Fibroblast of lung (primary cell): ENCODE results near the gene FCHO1. TPM values are rescaled to one million over a fixed set of nuclear protein-coding genes. Genes with fewer than 3 reads are reported as not detected.

Source experiments
- DNase-seq, 2 donors: peaks; one replicate each; pipeline versions ENCODE4 v3.0.0 to v3.0.0-alpha.2; 2010; ENCODE audit warnings: low read depth in 2 of 2
- H2AFZ ChIP-seq: 2 replicates; pipeline ENCODE4 v1.5.1; 2012; ENCODE audit warnings: low read length, control low read depth, inconsistent platforms
- H3K27ac ChIP-seq: 2 replicates; pipeline ENCODE4 v1.5.1; 2011; ENCODE audit warnings: low read length, control low read depth; ENCODE audit not compliant: insufficient read depth
- H3K27me3 ChIP-seq: 2 replicates; pipeline ENCODE4 v1.5.1; 2011; ENCODE audit warnings: mild to moderate bottlenecking, low read length; ENCODE audit not compliant: control insufficient read depth, insufficient read depth
- H3K36me3 ChIP-seq: 2 replicates; pipeline ENCODE4 v1.5.1; 2011; ENCODE audit warnings: low read length; ENCODE audit not compliant: control insufficient read depth, insufficient read depth
- H3K4me1 ChIP-seq: 2 replicates; pipeline ENCODE4 v1.5.1; 2011; ENCODE audit warnings: low read length; ENCODE audit not compliant: control insufficient read depth, insufficient read depth; ENCODE audit errors: extremely low read depth
- H3K4me2 ChIP-seq: 2 replicates; pipeline ENCODE4 v1.5.1; 2011; ENCODE audit warnings: low read length, control low read depth; ENCODE audit not compliant: insufficient read depth; ENCODE audit errors: extremely low read depth
- H3K4me3 ChIP-seq, 4 experiments: fragments of 200-600 bp in 1 of 4; sonication (generic) in 1 of 4; replicated peaks in 1 of 4; 2 replicates each; pipeline ENCODE4 v1.5.1; 2011 to 2016; ENCODE audit warnings: low read length in 4 of 4, low read depth in 3 of 4, mild to moderate bottlenecking in 3 of 4, control low read depth in 2 of 4, inconsistent platforms in 1 of 4, mixed read lengths in 1 of 4; ENCODE audit not compliant: insufficient read depth in 1 of 4; ENCODE audit errors: control extremely low read depth in 1 of 4
- H3K79me2 ChIP-seq: 2 replicates; pipeline ENCODE4 v1.5.1; 2012; ENCODE audit warnings: mild to moderate bottlenecking, low read length, inconsistent platforms; ENCODE audit not compliant: control insufficient read depth, insufficient read depth
- H3K9ac ChIP-seq: 2 replicates; pipeline ENCODE4 v1.5.1; 2011; ENCODE audit warnings: mild to moderate bottlenecking, low read length, control low read depth; ENCODE audit not compliant: insufficient read depth
- H3K9me3 ChIP-seq: 2 replicates; pipeline ENCODE4 v1.5.1; 2012; ENCODE audit warnings: low read depth, low read length; ENCODE audit not compliant: control insufficient read depth, insufficient read depth
- H4K20me1 ChIP-seq: 2 replicates; pipeline ENCODE4 v1.5.1; 2011; ENCODE audit warnings: low read length; ENCODE audit not compliant: control insufficient read depth, insufficient read depth; ENCODE audit errors: extremely low read depth
- EZH2 ChIP-seq: IDR thresholded peaks from 2 replicates; pipeline ENCODE4 v1.5.1; 2012; ENCODE audit warnings: low read length, control low read depth, mild to moderate bottlenecking; ENCODE audit errors: missing control alignments
- polyA plus RNA-seq, 2 donors: library from polyadenylated mRNA; depleted of rRNA in 1 of 2; stranded (reverse) in 1 of 2; unstranded in 1 of 2; fragments of >200 nt; gene quantifications; 2 replicates each; pipeline ENCODE4 v1.2.1, GENCODE V29; 2011 to 2012; ENCODE audit warnings: missing spikeins in 1 of 2
- total RNA-seq: library from RNA; depleted of rRNA; stranded (reverse); fragments of >200 nt; gene quantifications from 2 replicates; pipeline ENCODE4 v1.2.1, GENCODE V29; 2014
- TF ChIP-seq, protein P1 (sequence below), 2 donors: IDR thresholded peaks in 1 of 2; conservative IDR thresholded peaks in 1 of 2; 1 replicate in 1 of 2; 2 replicates in 1 of 2; pipeline ENCODE4 v1.5.1; 2011 to 2012; ENCODE audit warnings: low read length in 2 of 2, control low read depth in 1 of 2, inconsistent platforms in 1 of 2, low read depth in 1 of 2, mild to moderate bottlenecking in 1 of 2

Gene FCHO1
- total and polyA plus RNA-seq, 2 donors (not counting 1 experiment from before 2014, with no cell fraction given) = 0.07 to 0.33 TPM

DNA sequence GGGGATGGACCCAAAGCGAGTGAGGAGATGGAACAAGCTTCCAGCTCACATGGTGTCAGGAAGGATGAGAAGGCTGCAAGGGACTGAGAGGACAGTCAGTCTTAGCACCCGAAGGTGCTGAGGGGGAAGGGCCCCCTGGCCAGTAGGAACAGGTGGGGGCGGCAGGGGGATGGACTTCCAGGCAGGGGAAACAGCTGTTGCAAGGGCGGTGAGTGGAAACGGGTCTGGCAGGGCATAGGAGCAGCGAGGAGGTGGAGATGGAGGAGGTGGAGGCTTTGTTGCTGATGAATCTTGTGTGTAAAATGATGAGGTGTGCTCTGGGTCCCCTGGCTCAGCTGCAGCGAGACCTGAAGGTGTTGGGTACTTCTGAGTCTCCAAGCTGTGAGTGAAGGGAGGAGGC is 30.8 kb upstream of the FCHO1 start:
- H3K4me2 ChIP-seq = peak overlapping the region; percentile 75
- H4K20me1 ChIP-seq = no peaks in the 10 kb centered on the region
- DNase-seq = no peak
- H3K9ac ChIP-seq = peak overlapping the region; percentile 65
- peaks cover 7% of the 10 kb centered on the region for H3K36me3 ChIP-seq
- H2AFZ ChIP-seq = no peak overlapping the region
- no peaks in the 10 kb centered on the region for H3K9me3 ChIP-seq
- peaks cover 4% of the 10 kb centered on the region for H3K4me1 ChIP-seq
- H3K27me3 ChIP-seq = no peaks in the 10 kb centered on the region
- H3K27ac ChIP-seq = no peak overlapping the region
- TF ChIP-seq EZH2 = no peak
- TF ChIP-seq, protein P1, sequence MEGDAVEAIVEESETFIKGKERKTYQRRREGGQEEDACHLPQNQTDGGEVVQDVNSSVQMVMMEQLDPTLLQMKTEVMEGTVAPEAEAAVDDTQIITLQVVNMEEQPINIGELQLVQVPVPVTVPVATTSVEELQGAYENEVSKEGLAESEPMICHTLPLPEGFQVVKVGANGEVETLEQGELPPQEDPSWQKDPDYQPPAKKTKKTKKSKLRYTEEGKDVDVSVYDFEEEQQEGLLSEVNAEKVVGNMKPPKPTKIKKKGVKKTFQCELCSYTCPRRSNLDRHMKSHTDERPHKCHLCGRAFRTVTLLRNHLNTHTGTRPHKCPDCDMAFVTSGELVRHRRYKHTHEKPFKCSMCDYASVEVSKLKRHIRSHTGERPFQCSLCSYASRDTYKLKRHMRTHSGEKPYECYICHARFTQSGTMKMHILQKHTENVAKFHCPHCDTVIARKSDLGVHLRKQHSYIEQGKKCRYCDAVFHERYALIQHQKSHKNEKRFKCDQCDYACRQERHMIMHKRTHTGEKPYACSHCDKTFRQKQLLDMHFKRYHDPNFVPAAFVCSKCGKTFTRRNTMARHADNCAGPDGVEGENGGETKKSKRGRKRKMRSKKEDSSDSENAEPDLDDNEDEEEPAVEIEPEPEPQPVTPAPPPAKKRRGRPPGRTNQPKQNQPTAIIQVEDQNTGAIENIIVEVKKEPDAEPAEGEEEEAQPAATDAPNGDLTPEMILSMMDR (conservative IDR thresholded peaks at IDR 0.05 in 1 of 2, IDR thresholded peaks at IDR 0.05 in 1 of 2; ENCODE audit: low read depth in 1 of 2, low read length in 2 of 2) = no peak
- H3K4me3 ChIP-seq = peak overlapping the region; percentile 60 to 87 (median 75)
- H3K79me2 ChIP-seq = peaks cover 20% of the 10 kb centered on the region

DNA sequence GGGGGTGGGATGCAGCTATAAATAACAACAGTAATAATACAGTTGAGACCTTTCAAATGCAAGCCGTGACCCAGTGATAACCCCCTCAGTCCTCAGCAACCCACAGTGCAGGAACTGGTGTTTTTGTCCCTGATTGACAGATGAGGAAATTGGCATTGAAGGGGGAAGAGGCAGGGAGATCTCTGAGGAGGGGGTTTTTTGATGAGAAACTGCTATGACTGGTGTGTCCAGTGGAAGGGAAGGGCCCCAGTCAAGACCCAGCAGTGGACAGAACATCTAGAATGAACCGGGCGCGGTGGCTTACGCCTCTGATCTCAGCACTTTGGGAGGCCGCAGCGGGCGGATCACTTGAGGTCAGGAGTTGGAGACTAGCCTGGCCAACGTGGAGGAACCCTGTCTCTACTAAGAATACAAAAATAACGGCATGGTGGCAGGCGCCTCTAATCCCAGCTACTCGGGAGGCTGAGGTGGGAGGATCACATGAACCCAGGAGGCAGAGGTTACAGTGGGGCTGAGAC is 30.1 kb upstream of the FCHO1 start:
- Histone ChIP-seq H3K9me3 (no peaks in the 10 kb centered on the region), H4K20me1 (no peaks in the 10 kb centered on the region), H3K36me3 (peaks cover 13% of the 10 kb centered on the region), H3K9ac (no peak overlapping the region), H3K27ac (peak overlapping the region; percentile 2), H3K4me2 (peak overlapping the region; percentile 75), H3K79me2 (peaks cover 20% of the 10 kb centered on the region), H2AFZ (no peak overlapping the region), H3K4me1 (peaks cover 4% of the 10 kb centered on the region), H3K4me3 (peak overlapping the region in 3 of 4 experiments; percentile 5 to 87 (median 76)), H3K27me3 (no peaks in the 10 kb centered on the region)
- TF ChIP-seq EZH2 = no peak
- TF ChIP-seq, protein P1 (conservative IDR thresholded peaks at IDR 0.05 in 1 of 2, IDR thresholded peaks at IDR 0.05 in 1 of 2; ENCODE audit: low read depth in 1 of 2, low read length in 2 of 2) = no peak
- DNase-seq = no peak

DNA sequence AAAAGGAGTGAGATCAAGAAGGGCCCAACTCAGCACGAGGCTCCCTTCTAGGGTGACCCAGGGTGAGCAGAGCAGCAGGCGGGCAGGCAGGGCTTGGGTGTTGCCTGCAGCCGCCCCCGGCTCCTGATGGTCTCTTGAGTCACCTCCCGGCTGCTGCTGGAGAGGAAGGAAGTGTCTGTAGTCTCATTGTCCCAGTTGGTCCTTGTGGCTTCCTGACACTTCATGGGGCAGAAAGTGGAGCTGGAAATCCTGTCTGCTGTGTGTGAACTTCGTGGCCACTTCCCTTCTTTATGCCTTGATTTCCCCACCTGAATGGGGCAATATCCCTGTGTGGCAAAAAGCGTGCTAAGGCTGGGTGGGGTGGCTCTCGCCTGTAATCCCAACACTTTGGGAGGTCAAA is 29.5 kb upstream of the FCHO1 start:
- TF ChIP-seq, protein P1 (conservative IDR thresholded peaks at IDR 0.05 in 1 of 2, IDR thresholded peaks at IDR 0.05 in 1 of 2; ENCODE audit: low read depth in 1 of 2, low read length in 2 of 2) = no peak
- no peak for TF ChIP-seq EZH2
- Histone ChIP-seq H3K36me3 (peaks cover 19% of the 10 kb centered on the region), H3K9ac (no peak overlapping the region), H3K27ac (peak overlapping the region; percentile 2), H3K4me3 (no peak overlapping the region), H3K27me3 (no peaks in the 10 kb centered on the region), H4K20me1 (no peaks in the 10 kb centered on the region), H3K4me1 (peaks cover 4% of the 10 kb centered on the region), H3K4me2 (no peak overlapping the region), H3K79me2 (peaks cover 20% of the 10 kb centered on the region), H2AFZ (no peak overlapping the region), H3K9me3 (no peaks in the 10 kb centered on the region)
- DNase-seq = no peak
